DOHH2 (cell line): ENCODE results near the gene LUZP1.
A peak's percentile ranks its signal among the peaks of the same experiment; 100 is the strongest.

Experiments used
- H3F3A ChIP-seq: fragments of 200-600 bp; sonication (generic), shearing (Covaris generic); 2 replicates; pipeline ENCODE4 v1.6.0; 2016; ENCODE audit warnings: antibody characterized with exemption, mild to moderate bottlenecking; ENCODE audit not compliant: control insufficient read depth, insufficient read depth
- H3K27ac ChIP-seq: fragments of 200-600 bp; sonication (generic); 2 replicates; pipeline ENCODE4 v1.5.1; 2014; ENCODE audit warnings: low read depth, mild to moderate bottlenecking, low read length, moderate library complexity
- H3K27me3 ChIP-seq: fragments of 200-600 bp; sonication (generic); 2 replicates; pipeline ENCODE4 v1.6.1; 2014; ENCODE audit warnings: mild to moderate bottlenecking, low read length, mixed read lengths; ENCODE audit not compliant: control insufficient read depth
- H3K36me3 ChIP-seq: fragments of 200-600 bp; sonication (generic); 2 replicates; pipeline ENCODE4 v1.6.1; 2014; ENCODE audit warnings: mild to moderate bottlenecking, low read length, moderate library complexity, mixed read lengths; ENCODE audit not compliant: control insufficient read depth
- H3K4me1 ChIP-seq: fragments of 200-600 bp; sonication (generic); 2 replicates; pipeline ENCODE4 v1.6.1; 2014; ENCODE audit warnings: mild to moderate bottlenecking, low read length, mixed read lengths; ENCODE audit not compliant: control insufficient read depth
- H3K4me2 ChIP-seq: fragments of 200-600 bp; sonication (generic); 2 replicates; pipeline ENCODE4 v1.6.0; 2014; ENCODE audit warnings: mild to moderate bottlenecking, low read length, moderate library complexity
- H3K4me3 ChIP-seq: fragments of 200-600 bp; sonication (generic); 2 replicates; pipeline ENCODE4 v1.5.1; 2014; ENCODE audit warnings: mild to moderate bottlenecking, low read length, mixed read lengths
- H3K79me2 ChIP-seq: fragments of 200-600 bp; sonication (generic); 2 replicates; pipeline ENCODE4 v1.6.1; 2014; ENCODE audit warnings: mild to moderate bottlenecking, low read length, mixed read lengths; ENCODE audit not compliant: control insufficient read depth
- H3K9me2 ChIP-seq: fragments of 200-600 bp; sonication (generic); replicated peaks from 2 replicates; pipeline ENCODE4 v1.6.1; 2014; ENCODE audit warnings: mild to moderate bottlenecking, low read length, mixed read lengths; ENCODE audit not compliant: control insufficient read depth
- H3K9me3 ChIP-seq: fragments of 200-600 bp; sonication (generic); 2 replicates; pipeline ENCODE4 v1.6.1; 2014; ENCODE audit warnings: antibody characterized with exemption, low read length, mixed read lengths; ENCODE audit not compliant: control insufficient read depth, insufficient read depth
- H4K20me1 ChIP-seq: fragments of 200-600 bp; sonication (generic); 2 replicates; pipeline ENCODE4 v1.6.0; 2014; ENCODE audit warnings: low read depth, mild to moderate bottlenecking, antibody characterized with exemption, low read length, moderate library complexity; ENCODE audit not compliant: control insufficient read depth, insufficient read depth
- EZH2phosphoT487 ChIP-seq: fragments of 200-600 bp; sonication (generic); IDR thresholded peaks from 2 replicates; pipeline ENCODE4 v1.6.1; 2017; ENCODE audit warnings: borderline replicate concordance, mild to moderate bottlenecking, antibody characterized with exemption, low read length, moderate library complexity, mixed read lengths
- TF ChIP-seq, protein P1 (sequence below): fragments of 200-600 bp; sonication (generic); IDR thresholded peaks from one replicate; pipeline ENCODE4 v1.5.1; 2014; ENCODE audit warnings: antibody characterized with exemption, mild to moderate bottlenecking, low read depth, low read length; ENCODE audit not compliant: poor library complexity, severe bottlenecking

Gene LUZP1

GRCh38 chr1:23084880-23085279 lies 83.8 kb downstream of the LUZP1 start:
- Histone ChIP-seq H3K36me3 (peaks cover 80% of the 10 kb centered on the region), H3K4me2 (no peak overlapping the region), H3K27me3 (no peaks in the 10 kb centered on the region), H3K4me3 (no peak overlapping the region), H3F3A (no peaks in the 10 kb centered on the region; the same call in 1 of the 2 replicates), H3K27ac (no peak overlapping the region), H4K20me1 (no peaks in the 10 kb centered on the region), H3K9me3 (no peaks in the 10 kb centered on the region), H3K79me2 (no peaks in the 10 kb centered on the region), H3K9me2 (no peaks in the 10 kb centered on the region), H3K4me1 (no peaks in the 10 kb centered on the region)
- TF ChIP-seq EZH2phosphoT487, result no peak
- TF ChIP-seq, protein P1, sequence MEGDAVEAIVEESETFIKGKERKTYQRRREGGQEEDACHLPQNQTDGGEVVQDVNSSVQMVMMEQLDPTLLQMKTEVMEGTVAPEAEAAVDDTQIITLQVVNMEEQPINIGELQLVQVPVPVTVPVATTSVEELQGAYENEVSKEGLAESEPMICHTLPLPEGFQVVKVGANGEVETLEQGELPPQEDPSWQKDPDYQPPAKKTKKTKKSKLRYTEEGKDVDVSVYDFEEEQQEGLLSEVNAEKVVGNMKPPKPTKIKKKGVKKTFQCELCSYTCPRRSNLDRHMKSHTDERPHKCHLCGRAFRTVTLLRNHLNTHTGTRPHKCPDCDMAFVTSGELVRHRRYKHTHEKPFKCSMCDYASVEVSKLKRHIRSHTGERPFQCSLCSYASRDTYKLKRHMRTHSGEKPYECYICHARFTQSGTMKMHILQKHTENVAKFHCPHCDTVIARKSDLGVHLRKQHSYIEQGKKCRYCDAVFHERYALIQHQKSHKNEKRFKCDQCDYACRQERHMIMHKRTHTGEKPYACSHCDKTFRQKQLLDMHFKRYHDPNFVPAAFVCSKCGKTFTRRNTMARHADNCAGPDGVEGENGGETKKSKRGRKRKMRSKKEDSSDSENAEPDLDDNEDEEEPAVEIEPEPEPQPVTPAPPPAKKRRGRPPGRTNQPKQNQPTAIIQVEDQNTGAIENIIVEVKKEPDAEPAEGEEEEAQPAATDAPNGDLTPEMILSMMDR, result no peak

DNA sequence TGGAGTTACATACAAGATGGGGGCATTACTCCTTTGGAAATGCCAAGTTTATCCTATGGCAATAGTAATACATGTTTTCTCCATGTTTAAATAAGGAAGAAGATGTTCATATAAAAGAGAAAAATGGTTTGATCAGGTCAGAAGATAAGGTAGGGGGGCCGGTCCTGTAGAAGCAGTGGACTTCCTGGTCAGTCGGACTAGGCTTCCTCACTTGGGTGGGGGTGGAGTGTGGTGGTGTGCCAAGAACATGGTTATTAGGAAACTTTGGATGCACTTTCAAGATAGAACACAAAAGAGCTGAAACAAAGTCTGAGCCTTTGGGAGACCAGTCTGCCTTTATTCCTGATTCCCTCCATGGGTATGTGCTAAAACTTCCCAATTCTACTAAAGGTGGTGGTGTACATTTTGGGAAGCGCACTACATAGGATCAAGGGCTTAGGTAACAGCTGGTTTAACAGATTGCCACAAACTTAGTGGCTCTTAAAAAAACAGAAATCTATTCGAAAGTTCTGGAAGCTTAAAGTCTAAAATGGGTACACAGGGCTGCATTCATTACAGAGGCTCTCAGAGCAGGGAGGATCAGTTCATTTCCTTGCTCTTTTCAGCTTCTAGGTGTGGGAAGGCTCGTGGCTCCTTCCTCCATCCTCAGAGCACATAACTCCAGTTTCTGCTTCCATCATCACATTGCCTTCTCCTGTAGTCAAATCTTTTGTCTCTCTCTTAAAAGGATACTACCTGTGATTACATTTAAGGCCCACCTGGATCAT lies 84.8 kb downstream of the LUZP1 start:
- H3K79me2 ChIP-seq, result no peaks in the 10 kb centered on the region
- H3K36me3 ChIP-seq, result peaks cover 88% of the 10 kb centered on the region
- no peaks in the 10 kb centered on the region for H4K20me1 ChIP-seq
- no peak overlapping the region for H3K27ac ChIP-seq
- no peaks in the 10 kb centered on the region for H3K4me1 ChIP-seq
- no peak overlapping the region for H3K4me2 ChIP-seq
- no peaks in the 10 kb centered on the region for H3K27me3 ChIP-seq
- H3K9me3 ChIP-seq, result no peaks in the 10 kb centered on the region
- H3F3A ChIP-seq, result no peaks in the 10 kb centered on the region; the same call in 1 of the 2 replicates
- no peak overlapping the region for H3K4me3 ChIP-seq
- no peak for TF ChIP-seq EZH2phosphoT487
- TF ChIP-seq, protein P1, result no peak
- H3K9me2 ChIP-seq, result no peaks in the 10 kb centered on the region

DNA sequence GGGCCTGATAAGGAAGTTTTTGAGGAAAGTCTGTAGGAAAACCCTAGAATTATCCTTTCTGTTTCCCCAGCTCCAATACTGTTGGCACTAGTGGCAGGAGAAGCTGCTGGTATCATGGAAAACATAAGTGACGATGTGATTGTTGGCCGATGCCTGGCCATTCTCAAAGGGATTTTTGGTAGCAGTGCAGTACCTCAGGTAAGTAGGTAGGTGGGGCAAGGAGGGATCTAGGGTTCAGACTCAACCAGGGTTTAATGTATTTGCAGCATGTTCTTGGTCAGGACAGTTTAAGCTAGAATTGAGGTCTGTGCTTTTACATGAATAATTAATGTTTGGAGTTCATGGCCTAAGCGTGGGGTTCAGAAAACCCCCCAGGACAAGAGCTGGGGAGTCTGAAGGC lies 87.3 kb downstream of the LUZP1 start:
- no peak overlapping the region for H3K4me2 ChIP-seq
- H3F3A ChIP-seq, result no peaks in the 10 kb centered on the region
- H3K36me3 ChIP-seq, result peaks cover 96% of the 10 kb centered on the region
- H3K4me1 ChIP-seq, result no peaks in the 10 kb centered on the region
- no peaks in the 10 kb centered on the region for H3K27me3 ChIP-seq
- no peaks in the 10 kb centered on the region for H3K9me2 ChIP-seq
- H4K20me1 ChIP-seq, result no peaks in the 10 kb centered on the region
- H3K9me3 ChIP-seq, result no peaks in the 10 kb centered on the region
- no peak overlapping the region for H3K27ac ChIP-seq
- no peak for TF ChIP-seq EZH2phosphoT487
- TF ChIP-seq, protein P1, result peak; percentile 21
- no peak overlapping the region for H3K4me3 ChIP-seq
- no peaks in the 10 kb centered on the region for H3K79me2 ChIP-seq
